Activated CD8-positive, alpha-beta memory T cell treated with anti-CD3 and anti-CD28 coated beads for 1 hour (primary cell): ENCODE data around the gene FSD1L.

Experiments
- DNase-seq, 2 donors: peaks; one replicate each; pipeline ENCODE4 v3.0.0-alpha.2; 2020; ENCODE audit warnings: low read depth in 1 of 2; ENCODE audit errors: extremely low read depth in 1 of 2

Gene FSD1L

GRCh38 chr9:105435453-105435852, 12.4 kb upstream of the FSD1L start:
- DNase-seq, result no peak

- no peak for DNase-seq
Measured at GRCh38 chr9:105436783-105437182, 11.1 kb upstream of the FSD1L start.

GRCh38 chr9:105437704-105438103, 10.1 kb upstream of the FSD1L start:
- DNase-seq, result no peak

- DNase-seq, result no peak
Measured at GRCh38 chr9:105438141-105438806, 9.6 kb upstream of the FSD1L start.

GRCh38 chr9:105439428-105439827, 8.4 kb upstream of the FSD1L start:
- no peak for DNase-seq

GRCh38 chr9:105441616-105442160, 6.1 kb upstream of the FSD1L start:
- no peak for DNase-seq

GRCh38 chr9:105443121-105443520, 4.7 kb upstream of the FSD1L start:
- no peak for DNase-seq

- DNase-seq, result no peak
Measured at GRCh38 chr9:105444130-105444529, 3.7 kb upstream of the FSD1L start.

- DNase-seq, result no peak
Measured at GRCh38 chr9:105445203-105445881, 2.5 kb upstream of the FSD1L start.

- no peak for DNase-seq
Measured at GRCh38 chr9:105447386-105447813, 434 bp upstream of the FSD1L start.

- no peak for DNase-seq
Measured at GRCh38 chr9:105449081-105449480, 1.2 kb downstream of the FSD1L start.

- no peak for DNase-seq
Measured at GRCh38 chr9:105452185-105452584, 4.4 kb downstream of the FSD1L start.

GRCh38 chr9:105455836-105456475, 8.1 kb downstream of the FSD1L start:
- no peak for DNase-seq

GRCh38 chr9:105457560-105458294, 9.9 kb downstream of the FSD1L start:
- DNase-seq, result no peak

GRCh38 chr9:105458404-105458803, 10.6 kb downstream of the FSD1L start:
- DNase-seq, result no peak

- DNase-seq, result no peak
Measured at GRCh38 chr9:105459336-105459735, 11.5 kb downstream of the FSD1L start.

GRCh38 chr9:105466898-105467455, 19.1 kb downstream of the FSD1L start:
- no peak for DNase-seq

- DNase-seq, result no peak
Measured at GRCh38 chr9:105468875-105469274, 21.0 kb downstream of the FSD1L start.

GRCh38 chr9:105473221-105473620, 25.4 kb downstream of the FSD1L start:
- no peak for DNase-seq

GRCh38 chr9:105475302-105475701, 27.5 kb downstream of the FSD1L start:
- DNase-seq, result no peak

GRCh38 chr9:105479846-105480245, 32.0 kb downstream of the FSD1L start:
- no peak for DNase-seq
